GM12875 (cell line): ENCODE data around the gene MIEF2.

ENCODE experiments used
- H3K4me3 ChIP-seq: one replicate; pipeline ENCODE4 v1.5.1; 2011; ENCODE audit warnings: low read depth, low read length, control low read depth
- CTCF ChIP-seq: IDR thresholded peaks from 2 replicates; pipeline ENCODE4 v1.5.1; 2011; ENCODE audit warnings: low read depth, mild to moderate bottlenecking, control low read depth, inconsistent platforms, low read length, moderate library complexity, borderline replicate concordance; ENCODE audit not compliant: insufficient read depth

Gene MIEF2

DNA sequence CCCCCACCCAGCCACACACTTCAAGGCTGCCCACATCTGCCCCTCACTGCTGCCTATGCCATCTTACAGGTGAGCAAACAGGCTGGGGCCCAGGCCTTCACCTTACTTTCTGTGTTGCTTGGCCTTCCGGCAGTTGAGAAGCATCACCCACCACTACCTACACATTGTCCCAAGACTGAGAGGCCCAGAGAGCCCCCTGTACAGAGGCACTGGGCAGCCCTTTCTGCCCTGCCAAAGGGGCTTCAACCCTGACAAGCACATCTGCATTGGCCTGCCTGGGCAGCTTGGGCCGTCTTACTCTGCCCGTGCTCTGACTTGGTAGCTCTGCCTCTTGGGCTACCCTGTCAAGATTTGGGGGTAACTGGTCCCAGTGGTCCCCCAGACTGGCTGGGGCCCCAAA lies 1.2 kb downstream of the MIEF2 start:
- peak overlapping the region; percentile 84 for H3K4me3 ChIP-seq
- no peak for TF ChIP-seq CTCF

GRCh38 chr17:18262111-18262510 lies 1.6 kb downstream of the MIEF2 start:
- H3K4me3 ChIP-seq, result no peak overlapping the region
- TF ChIP-seq CTCF, result no peak

GRCh38 chr17:18262641-18263040 lies 2.2 kb downstream of the MIEF2 start:
- no peak overlapping the region for H3K4me3 ChIP-seq
- TF ChIP-seq CTCF, result no peak

DNA sequence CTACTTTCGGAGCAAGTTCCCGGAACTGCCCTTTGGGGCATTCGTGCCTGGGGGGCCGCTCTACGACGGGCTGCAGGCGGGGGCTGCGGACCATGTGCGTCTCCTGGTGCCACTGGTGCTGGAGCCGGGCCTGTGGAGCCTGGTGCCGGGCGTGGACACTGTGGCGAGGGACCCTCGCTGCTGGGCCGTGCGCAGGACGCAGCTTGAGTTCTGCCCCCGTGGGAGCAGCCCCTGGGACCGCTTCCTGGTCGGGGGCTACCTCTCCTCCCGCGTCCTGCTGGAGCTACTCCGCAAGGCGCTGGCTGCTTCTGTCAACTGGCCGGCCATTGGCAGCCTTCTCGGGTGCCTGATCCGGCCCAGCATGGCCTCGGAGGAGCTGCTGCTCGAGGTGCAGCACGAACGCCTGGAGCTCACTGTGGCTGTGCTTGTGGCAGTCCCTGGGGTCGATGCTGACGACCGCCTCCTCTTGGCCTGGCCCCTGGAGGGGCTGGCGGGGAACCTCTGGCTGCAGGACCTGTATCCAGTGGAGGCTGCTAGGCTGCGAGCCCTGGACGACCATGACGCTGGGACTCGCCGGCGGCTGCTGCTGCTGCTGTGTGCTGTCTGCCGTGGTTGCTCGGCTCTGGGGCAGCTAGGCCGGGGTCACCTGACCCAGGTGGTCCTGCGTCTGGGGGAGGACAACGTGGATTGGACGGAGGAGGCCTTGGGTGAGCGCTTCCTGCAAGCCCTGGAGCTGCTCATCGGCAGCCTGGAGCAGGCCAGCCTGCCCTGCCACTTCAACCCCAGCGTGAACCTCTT lies 3.6 kb downstream of the MIEF2 start:
- H3K4me3 ChIP-seq, result no peak overlapping the region
- TF ChIP-seq CTCF, result no peak

GRCh38 chr17:18267366-18267765 lies 6.9 kb downstream of the MIEF2 start:
- TF ChIP-seq CTCF, result no peak
- H3K4me3 ChIP-seq, result no peak overlapping the region

- H3K4me3 ChIP-seq, result no peak overlapping the region
- TF ChIP-seq CTCF, result no peak
Measured at GRCh38 chr17:18267927-18268711, 7.7 kb downstream of the MIEF2 start.
